GM19099 (cell line): ENCODE results near the gene NDUFA3.

Source experiments
- POLR2A ChIP-seq: IDR thresholded peaks from 3 replicates; pipeline ENCODE4 v1.6.1; 2011; ENCODE audit warnings: low read depth; ENCODE audit not compliant: insufficient read length; ENCODE audit errors: extremely low read depth

Gene NDUFA3

GRCh38 chr19:54104998-54105715 lies 2.5 kb downstream of the NDUFA3 start:
- TF ChIP-seq POLR2A = no peak

DNA sequence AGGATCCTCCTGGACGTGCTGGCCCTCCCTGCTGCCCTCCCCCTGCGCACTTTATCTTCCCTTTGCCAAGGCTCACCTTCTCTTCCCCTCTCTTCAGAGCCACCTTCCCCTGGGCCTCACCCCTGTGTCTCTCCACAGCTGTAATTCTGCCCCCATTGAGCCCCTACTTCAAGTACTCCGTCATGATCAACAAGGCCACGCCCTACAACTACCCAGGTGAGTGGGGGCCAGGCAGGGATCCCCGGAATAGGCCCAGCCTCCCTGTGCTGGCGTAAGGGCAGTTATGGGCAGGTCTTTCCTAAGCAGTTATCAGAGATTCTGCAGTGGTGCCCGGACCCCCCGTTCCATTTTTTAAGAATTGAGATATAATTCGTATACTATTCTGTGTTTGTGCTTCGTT lies 3.1 kb downstream of the NDUFA3 start:
- TF ChIP-seq POLR2A = no peak

- no peak for TF ChIP-seq POLR2A
These were observed 4.1 kb downstream of the NDUFA3 start for GRCh38 chr19:54106716-54107115.

GRCh38 chr19:54107876-54108490 lies 5.3 kb downstream of the NDUFA3 start:
- TF ChIP-seq POLR2A = no peak

- no peak for TF ChIP-seq POLR2A
These were observed 5.8 kb downstream of the NDUFA3 start for GRCh38 chr19:54108496-54108895.

GRCh38 chr19:54109651-54110050 lies 7.0 kb downstream of the NDUFA3 start:
- TF ChIP-seq POLR2A = no peak

DNA sequence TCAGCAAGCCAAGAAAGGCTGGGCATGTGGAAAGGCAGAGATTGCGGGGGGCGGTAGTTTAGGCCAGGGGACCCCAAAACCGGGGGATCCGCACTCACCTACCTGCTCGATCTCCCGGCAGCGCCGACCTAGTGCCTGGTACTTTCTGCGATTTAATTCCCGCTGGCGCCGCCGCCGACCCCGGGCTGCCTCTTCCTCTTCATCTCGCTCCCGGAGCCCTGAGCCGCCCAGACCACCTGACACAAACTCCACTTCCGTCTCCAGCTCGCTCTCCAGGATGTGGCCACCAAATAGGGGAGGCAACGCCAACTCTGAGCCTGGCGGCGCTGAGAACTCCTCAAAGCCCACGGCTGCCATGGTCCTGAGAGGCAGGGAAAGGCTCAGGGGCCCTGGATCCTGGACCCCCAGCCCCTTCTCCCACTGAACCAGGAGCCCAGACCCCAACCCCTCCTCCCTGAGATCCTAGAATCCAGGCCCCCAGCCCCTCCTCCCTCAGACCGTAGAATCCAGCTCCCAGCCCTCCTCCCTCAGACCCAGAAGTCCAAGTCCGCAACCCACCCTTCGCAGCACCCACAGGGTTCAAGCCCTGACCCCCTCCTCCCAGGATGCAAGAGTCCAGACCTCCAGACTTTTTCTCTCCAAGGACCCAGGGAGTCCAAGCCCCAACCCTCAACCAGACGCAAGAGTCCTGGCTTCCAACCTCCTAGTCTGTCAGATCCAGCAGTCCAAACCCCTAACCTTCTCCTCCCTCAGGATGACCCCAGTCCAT lies 11.9 kb downstream of the NDUFA3 start:
- peak; percentile 26 for TF ChIP-seq POLR2A

DNA sequence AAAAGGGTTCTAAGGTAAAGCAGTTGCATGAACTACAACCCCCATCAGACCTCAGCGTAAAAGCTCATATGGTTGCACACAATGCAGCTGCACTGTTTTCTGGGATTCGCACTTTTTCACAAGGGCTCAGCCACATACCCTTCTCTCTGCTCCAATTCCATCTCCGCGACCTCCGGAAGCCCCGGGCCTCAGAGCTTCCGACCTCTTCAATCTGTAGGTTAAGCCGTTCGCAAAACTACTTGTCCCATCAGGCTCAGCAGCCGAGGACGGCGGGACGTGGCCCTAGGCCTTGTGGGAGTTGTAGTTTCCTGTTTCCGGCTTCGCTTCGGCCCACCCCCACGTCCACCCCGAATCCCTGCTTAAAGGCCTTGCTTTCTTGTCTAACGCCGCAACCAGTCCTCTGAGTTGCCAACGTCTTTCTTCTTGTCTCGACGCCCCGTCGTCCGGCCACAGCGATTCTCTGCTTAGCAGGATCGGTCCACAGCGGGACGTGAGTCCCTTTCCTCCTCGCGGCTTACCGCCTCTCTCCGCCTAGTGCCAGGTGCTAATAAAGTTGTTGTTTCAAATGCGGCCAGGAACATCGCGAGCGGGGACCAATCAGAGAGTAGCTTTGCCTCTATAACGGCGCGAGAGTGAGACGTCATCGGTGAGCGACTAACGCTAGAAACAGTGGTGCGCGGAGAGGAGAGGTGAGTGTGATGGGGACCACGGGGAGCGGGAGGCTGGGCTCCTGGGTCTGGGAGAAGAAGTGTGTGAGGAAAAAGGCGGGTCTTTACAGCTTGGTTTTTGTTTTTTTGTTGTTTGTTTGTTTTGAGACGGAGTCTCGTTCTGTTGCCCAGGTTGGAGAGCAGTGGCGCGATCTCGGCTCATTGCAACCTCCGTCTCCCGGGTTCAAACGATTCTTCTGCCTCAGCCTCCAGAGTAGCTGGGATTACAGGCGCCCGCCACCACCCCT lies 12.7 kb downstream of the NDUFA3 start, which contains the start of the genes PRPF31 and TFPT:
Gene PRPF31 (plus strand): TSS at position 646 of the 955 bp plus-strand sequence. CDS start 2,525 bp downstream, outside the sequence.
Gene TFPT (minus strand): TSS at position 549 of the 955 bp plus-strand sequence. CDS start 388 bp downstream, at position 161.
- TF ChIP-seq POLR2A = peak; percentile 77

DNA sequence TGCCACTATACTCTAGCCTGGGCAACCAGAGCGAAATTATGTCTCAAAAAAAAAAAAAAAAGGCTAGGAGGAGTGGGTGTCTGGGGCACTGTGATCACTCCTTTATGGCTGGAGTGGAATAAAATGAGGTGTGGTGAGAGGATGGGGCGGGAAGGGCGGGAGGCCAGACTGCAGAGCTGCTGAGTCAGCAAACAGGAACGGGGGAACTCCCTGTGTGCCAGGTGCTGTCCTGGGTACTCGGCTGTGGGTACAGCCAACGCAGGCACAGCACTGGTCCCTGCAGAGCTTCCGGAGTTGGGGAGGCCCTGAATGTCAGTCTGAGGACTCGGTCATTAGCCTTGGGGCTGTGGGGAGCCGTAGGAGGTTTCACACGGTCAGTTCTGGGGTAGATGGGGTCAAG lies 18.6 kb downstream of the NDUFA3 start:
- no peak for TF ChIP-seq POLR2A

DNA sequence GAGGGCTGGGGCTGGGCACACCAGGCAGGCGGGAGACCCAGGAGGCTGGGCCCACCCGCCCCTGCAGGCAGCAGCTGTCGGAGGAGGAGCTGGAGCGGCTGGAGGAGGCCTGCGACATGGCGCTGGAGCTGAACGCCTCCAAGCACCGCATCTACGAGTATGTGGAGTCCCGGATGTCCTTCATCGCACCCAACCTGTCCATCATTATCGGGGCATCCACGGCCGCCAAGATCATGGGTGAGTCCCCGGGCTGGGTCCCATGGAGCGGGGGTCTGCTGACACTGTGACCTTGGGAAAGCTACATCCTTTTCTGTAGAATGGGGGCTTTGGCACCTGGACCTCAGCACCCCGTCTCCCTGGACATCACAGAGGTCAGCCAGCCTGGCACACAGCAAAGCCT lies 21.0 kb downstream of the NDUFA3 start:
- no peak for TF ChIP-seq POLR2A

GRCh38 chr19:54124393-54124792 lies 21.7 kb downstream of the NDUFA3 start:
- TF ChIP-seq POLR2A = no peak

GRCh38 chr19:54125713-54126112 lies 23.1 kb downstream of the NDUFA3 start:
- no peak for TF ChIP-seq POLR2A

DNA sequence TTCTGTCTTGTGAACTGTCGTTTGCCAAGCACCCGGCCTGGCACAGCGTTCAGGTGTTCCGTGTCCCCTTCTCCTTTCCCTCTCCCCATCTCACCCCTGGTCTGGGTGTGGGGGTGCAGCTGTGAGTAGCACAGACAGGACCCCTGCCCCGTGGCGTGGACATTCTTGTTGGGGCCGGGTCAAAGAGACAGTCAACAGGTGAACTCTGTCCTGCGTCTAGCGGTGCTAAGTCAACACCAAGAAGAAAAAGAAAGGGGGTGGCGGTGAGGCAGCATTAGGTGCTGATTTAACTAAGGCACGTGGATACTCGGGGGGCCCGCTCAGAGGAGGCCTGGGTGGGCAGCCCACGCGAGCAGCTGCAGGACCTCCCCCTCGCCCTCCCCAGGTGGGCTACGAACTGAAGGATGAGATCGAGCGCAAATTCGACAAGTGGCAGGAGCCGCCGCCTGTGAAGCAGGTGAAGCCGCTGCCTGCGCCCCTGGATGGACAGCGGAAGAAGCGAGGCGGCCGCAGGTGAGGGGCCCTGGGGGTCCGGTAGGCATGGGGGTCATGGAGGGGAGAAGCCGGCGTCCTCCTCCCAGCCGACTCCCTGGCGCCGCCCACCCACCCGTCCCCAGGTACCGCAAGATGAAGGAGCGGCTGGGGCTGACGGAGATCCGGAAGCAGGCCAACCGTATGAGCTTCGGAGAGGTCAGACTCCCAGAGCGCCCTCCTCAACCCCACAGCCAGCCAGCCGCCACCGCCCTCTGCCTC lies 25.2 kb downstream of the NDUFA3 start:
- no peak for TF ChIP-seq POLR2A

DNA sequence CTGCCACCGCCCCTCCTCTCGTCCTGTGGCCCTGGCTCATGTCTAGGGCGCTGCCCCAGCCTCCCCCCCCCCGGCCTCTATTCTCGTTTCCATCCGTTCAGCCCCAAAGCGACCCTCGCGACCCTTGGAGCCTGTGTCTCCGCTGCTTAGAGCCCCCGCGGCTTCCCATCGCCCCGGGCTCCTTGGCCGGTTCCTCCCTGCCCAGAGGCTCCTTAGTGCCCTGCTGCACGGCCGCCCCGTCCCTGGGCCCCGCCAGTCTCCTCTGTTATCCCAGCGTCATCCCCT lies 25.7 kb downstream of the NDUFA3 start:
- TF ChIP-seq POLR2A = no peak

- TF ChIP-seq POLR2A = no peak
These were observed 26.4 kb downstream of the NDUFA3 start for GRCh38 chr19:54128796-54129616.
